ENCODE results near the gene EGR1. TPM values are rescaled to one million over a fixed set of nuclear protein-coding genes. Genes with fewer than 3 reads are reported as not detected.
A peak's percentile ranks its signal among the peaks of the same experiment; 100 is the strongest.

EGR1 gene
- polyA plus RNA-seq, 2 of the 4 experiments (the other 2 are of a cell fraction) = 0.59 to 49.3 TPM

DNA sequence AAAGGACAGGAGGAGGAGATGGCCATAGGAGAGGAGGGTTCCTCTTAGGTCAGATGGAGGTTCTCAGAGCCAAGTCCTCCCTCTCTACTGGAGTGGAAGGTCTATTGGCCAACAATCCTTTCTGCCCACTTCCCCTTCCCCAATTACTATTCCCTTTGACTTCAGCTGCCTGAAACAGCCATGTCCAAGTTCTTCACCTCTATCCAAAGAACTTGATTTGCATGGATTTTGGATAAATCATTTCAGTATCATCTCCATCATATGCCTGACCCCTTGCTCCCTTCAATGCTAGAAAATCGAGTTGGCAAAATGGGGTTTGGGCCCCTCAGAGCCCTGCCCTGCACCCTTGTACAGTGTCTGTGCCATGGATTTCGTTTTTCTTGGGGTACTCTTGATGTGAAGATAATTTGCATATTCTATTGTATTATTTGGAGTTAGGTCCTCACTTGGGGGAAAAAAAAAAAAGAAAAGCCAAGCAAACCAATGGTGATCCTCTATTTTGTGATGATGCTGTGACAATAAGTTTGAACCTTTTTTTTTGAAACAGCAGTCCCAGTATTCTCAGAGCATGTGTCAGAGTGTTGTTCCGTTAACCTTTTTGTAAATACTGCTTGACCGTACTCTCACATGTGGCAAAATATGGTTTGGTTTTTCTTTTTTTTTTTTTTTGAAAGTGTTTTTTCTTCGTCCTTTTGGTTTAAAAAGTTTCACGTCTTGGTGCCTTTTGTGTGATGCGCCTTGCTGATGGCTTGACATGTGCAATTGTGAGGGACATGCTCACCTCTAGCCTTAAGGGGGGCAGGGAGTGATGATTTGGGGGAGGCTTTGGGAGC, 3.1 kb downstream of the EGR1 start:
- no peaks in the 10 kb centered on the region for H3K9me3 ChIP-seq
- ChIA-PET CTCF (interaction anchor here (2.8 to 14.7 kb wide), 3 partner anchors 18 to 35 kb away, joined by 13 to 199 read pairs (median 125); no protein-coding TSS in a partner anchor), POLR2A (no interaction called here)
- no peak overlapping the region for H3K4me2 ChIP-seq
- ATAC-seq (no peak), FAIRE-seq (no peak), DNase-seq (ENCODE audit: low read depth in 1 of 2, low spot score in 1 of 2) (peak in 1 of 2 experiments; percentile 59)
- no peak overlapping the region for H3K4me3 ChIP-seq
- H3K4me1 ChIP-seq = peaks cover 9% of the 10 kb centered on the region
- TF ChIP-seq TP53 (CRISPR knock-in tag; IDR thresholded peaks at IDR 0.05) (peak; percentile 88), FOSB (CRISPR knock-in tag; IDR thresholded peaks at IDR 0.05) (peak; percentile 2; the same call in 1 of the 2 replicates), POLR2AphosphoS2 (conservative IDR thresholded peaks at IDR 0.05; ENCODE audit: low read length) (peak; percentile 99), ATOH8 (CRISPR knock-in tag; IDR thresholded peaks at IDR 0.05; ENCODE audit: low read depth) (0 out of 2 replicates have a peak, but pooled peaks have one; percentile 15), RCOR1 (IDR thresholded peaks at IDR 0.05; ENCODE audit: low read depth, low read length) (no peak), CTCF (IDR thresholded peaks at IDR 0.05) (no peak), HOXA7 (CRISPR knock-in tag; IDR thresholded peaks at IDR 0.05) (peak; percentile 96; the same call in 1 of the 2 replicates), TFCP2L1 (CRISPR knock-in tag; IDR thresholded peaks at IDR 0.05) (peak; percentile 93), ZSCAN20 (CRISPR knock-in tag; IDR thresholded peaks at IDR 0.05) (peak; percentile 22; the same call in 1 of the 2 replicates)
- TF ChIP-seq, protein P1, sequence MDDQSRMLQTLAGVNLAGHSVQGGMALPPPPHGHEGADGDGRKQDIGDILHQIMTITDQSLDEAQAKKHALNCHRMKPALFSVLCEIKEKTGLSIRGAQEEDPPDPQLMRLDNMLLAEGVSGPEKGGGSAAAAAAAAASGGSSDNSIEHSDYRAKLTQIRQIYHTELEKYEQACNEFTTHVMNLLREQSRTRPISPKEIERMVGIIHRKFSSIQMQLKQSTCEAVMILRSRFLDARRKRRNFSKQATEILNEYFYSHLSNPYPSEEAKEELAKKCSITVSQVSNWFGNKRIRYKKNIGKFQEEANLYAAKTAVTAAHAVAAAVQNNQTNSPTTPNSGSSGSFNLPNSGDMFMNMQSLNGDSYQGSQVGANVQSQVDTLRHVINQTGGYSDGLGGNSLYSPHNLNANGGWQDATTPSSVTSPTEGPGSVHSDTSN (IDR thresholded peaks at IDR 0.05) = no peak
- TF ChIP-seq, protein P2, sequence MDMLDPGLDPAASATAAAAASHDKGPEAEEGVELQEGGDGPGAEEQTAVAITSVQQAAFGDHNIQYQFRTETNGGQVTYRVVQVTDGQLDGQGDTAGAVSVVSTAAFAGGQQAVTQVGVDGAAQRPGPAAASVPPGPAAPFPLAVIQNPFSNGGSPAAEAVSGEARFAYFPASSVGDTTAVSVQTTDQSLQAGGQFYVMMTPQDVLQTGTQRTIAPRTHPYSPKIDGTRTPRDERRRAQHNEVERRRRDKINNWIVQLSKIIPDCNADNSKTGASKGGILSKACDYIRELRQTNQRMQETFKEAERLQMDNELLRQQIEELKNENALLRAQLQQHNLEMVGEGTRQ (IDR thresholded peaks at IDR 0.05) = peak; percentile 2; the same call in 1 of the 2 replicates
- WGBS (ENCODE audit: missing lambda C conversion rate) = 67% methylated on average over 7 of the region's 7 CpGs
- no peak overlapping the region for H3K27ac ChIP-seq

GRCh38 chr5:138468966-138469539, 3.8 kb downstream of the EGR1 start:
- 79% methylated on average over 8 of the region's 8 CpGs for WGBS (ENCODE audit: missing lambda C conversion rate)
- POLR2A ChIA-PET = no interaction called here
- H3K4me3 ChIP-seq = no peak overlapping the region
- TF ChIP-seq EP300 (IDR thresholded peaks at IDR 0.05) = no peak
- peak; percentile 97 for TF ChIP-seq POLR2AphosphoS2 (conservative IDR thresholded peaks at IDR 0.05; ENCODE audit: low read length)
- TF ChIP-seq, protein P3, sequence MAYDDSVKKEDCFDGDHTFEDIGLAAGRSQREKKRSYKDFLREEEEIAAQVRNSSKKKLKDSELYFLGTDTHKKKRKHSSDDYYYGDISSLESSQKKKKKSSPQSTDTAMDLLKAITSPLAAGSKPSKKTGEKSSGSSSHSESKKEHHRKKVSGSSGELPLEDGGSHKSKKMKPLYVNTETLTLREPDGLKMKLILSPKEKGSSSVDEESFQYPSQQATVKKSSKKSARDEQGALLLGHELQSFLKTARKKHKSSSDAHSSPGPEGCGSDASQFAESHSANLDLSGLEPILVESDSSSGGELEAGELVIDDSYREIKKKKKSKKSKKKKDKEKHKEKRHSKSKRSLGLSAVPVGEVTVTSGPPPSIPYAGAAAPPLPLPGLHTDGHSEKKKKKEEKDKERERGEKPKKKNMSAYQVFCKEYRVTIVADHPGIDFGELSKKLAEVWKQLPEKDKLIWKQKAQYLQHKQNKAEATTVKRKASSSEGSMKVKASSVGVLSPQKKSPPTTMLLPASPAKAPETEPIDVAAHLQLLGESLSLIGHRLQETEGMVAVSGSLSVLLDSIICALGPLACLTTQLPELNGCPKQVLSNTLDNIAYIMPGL (CRISPR knock-in tag; IDR thresholded peaks at IDR 0.05; ENCODE audit: borderline replicate concordance) = peak; percentile 59; the same call in 1 of the 2 replicates
- H3K4me2 ChIP-seq = no peak overlapping the region
- H3K9me3 ChIP-seq = no peaks in the 10 kb centered on the region
- H3K4me1 ChIP-seq = peaks cover 6% of the 10 kb centered on the region; the same call in 2 of the 3 replicates
- FAIRE-seq (no peak), DNase-seq (ENCODE audit: low read depth in 1 of 2, low spot score in 1 of 2) (no peak), ATAC-seq (peak in 1 of 2 experiments; percentile 0; a peak in 1 of 6 replicates)
- CTCF ChIA-PET = interaction anchor here (0.9 to 2.8 kb wide), 3 partner anchors 23 to 79 kb away, joined by 3 to 13 read pairs (median 4); no protein-coding TSS in a partner anchor
- H3K27ac ChIP-seq = no peak overlapping the region
